IMR-90 (cell line): ENCODE measurements around the gene NUMA1. TPM values are rescaled to one million over a fixed set of nuclear protein-coding genes. Genes with fewer than 3 reads are reported as not detected.

Experiments used
- ATAC-seq: fragments of 200-7000 bp; cut with Tn5 transposase; 2 replicates; pipeline ENCODE4 v1.9.1; 2020; ENCODE audit warnings: low read depth, mild to moderate bottlenecking, moderate library complexity
- BruUV-seq: library from RNA; stranded (reverse); fragments of 400-500 nt; replicated peaks from 2 replicates; lab custom pipeline; 2021; lab: Mats Ljungman, UMichigan
- CTCF ChIA-PET: fragments of 300-600 bp; formaldehyde crosslinking; extraction: SDS; loops from one replicate; lab custom pipeline; 2021; ENCODE audit warnings: antibody characterized with exemption; lab: Yijun Ruan, JAX
- POLR2A ChIA-PET: fragments of 300-600 bp; sonication (Branson Sonifier 250); formaldehyde crosslinking; loops from one replicate; lab custom pipeline; 2022; ENCODE audit warnings: antibody characterized with exemption; ENCODE audit not compliant: unreplicated experiment; lab: Charles Lee
- DNase-seq: peaks from one replicate; pipeline ENCODE4 v3.0.0; 2013
- H2AFZ ChIP-seq: replicated peaks from 2 replicates; pipeline ENCODE3; 2013; ENCODE audit warnings: low read length, mild to moderate bottlenecking; ENCODE audit not compliant: poor library complexity
- H2AK5ac ChIP-seq: 2 replicates; pipeline ENCODE4 v1.6.1; 2013; ENCODE audit warnings: low read depth, low read length, inconsistent platforms
- H2AK9ac ChIP-seq: replicated peaks from 2 replicates; pipeline ENCODE3; 2013; ENCODE audit warnings: mild to moderate bottlenecking, low read depth, low read length, moderate library complexity; ENCODE audit not compliant: poor library complexity
- H2BK120ac ChIP-seq: 2 replicates; pipeline ENCODE4 v1.6.1; 2013; ENCODE audit warnings: low read depth, low read length, inconsistent platforms
- H2BK15ac ChIP-seq: 3 replicates; pipeline ENCODE4 v1.6.1; 2013; ENCODE audit warnings: low read depth, low read length, inconsistent platforms
- H2BK20ac ChIP-seq: 2 replicates; pipeline ENCODE4 v1.6.1; 2013; ENCODE audit warnings: low read depth, mild to moderate bottlenecking, inconsistent platforms, low read length, moderate library complexity
- H2BK5ac ChIP-seq: 2 replicates; pipeline ENCODE4 v1.6.1; 2013; ENCODE audit warnings: mild to moderate bottlenecking, low read depth, low read length, inconsistent platforms; ENCODE audit not compliant: poor library complexity, severe bottlenecking
- H3K14ac ChIP-seq: replicated peaks from 2 replicates; pipeline ENCODE4 v1.6.1; 2013; ENCODE audit warnings: low read depth, low read length, inconsistent platforms
- H3K18ac ChIP-seq: 2 replicates; pipeline ENCODE4 v1.6.1; 2013; ENCODE audit warnings: low read depth, low read length, control low read depth
- H3K23ac ChIP-seq: 2 replicates; pipeline ENCODE4 v1.6.1; 2013; ENCODE audit warnings: low read depth, low read length, inconsistent platforms
- H3K27ac ChIP-seq: 2 replicates; pipeline ENCODE4 v1.5.1; 2013; ENCODE audit warnings: mild to moderate bottlenecking, control low read depth, low read length; ENCODE audit not compliant: insufficient read depth
- H3K27me3 ChIP-seq: 2 replicates; pipeline ENCODE4 v1.6.1; 2013; ENCODE audit warnings: low read length; ENCODE audit not compliant: control insufficient read depth, insufficient read depth
- H3K36me3 ChIP-seq: 2 replicates; pipeline ENCODE4 v1.6.1; 2013; ENCODE audit warnings: low read length, mixed read lengths; ENCODE audit not compliant: control insufficient read depth, insufficient read depth
- H3K4ac ChIP-seq: 2 replicates; pipeline ENCODE4 v1.6.1; 2013; ENCODE audit warnings: low read depth, low read length, inconsistent platforms
- H3K4me1 ChIP-seq: 2 replicates; pipeline ENCODE4 v1.6.1; 2013; ENCODE audit warnings: low read length, mixed read lengths; ENCODE audit not compliant: control insufficient read depth, insufficient read depth
- H3K4me2 ChIP-seq: 2 replicates; pipeline ENCODE4 v1.6.1; 2013; ENCODE audit warnings: low read depth, mild to moderate bottlenecking, control low read depth, low read length, moderate library complexity
- H3K4me3 ChIP-seq: 2 replicates; pipeline ENCODE4 v1.5.1; 2013; ENCODE audit warnings: low read depth, mild to moderate bottlenecking, control low read depth, low read length, moderate library complexity; ENCODE audit not compliant: insufficient read depth
- H3K56ac ChIP-seq: 2 replicates; pipeline ENCODE4 v1.6.1; 2013; ENCODE audit warnings: low read length, inconsistent platforms; ENCODE audit not compliant: insufficient read depth; ENCODE audit errors: extremely low read depth
- H3K79me1 ChIP-seq, 2 experiments: 2 replicates each; pipeline ENCODE4 v1.6.1; 2013; ENCODE audit warnings: low read length in 2 of 2, inconsistent platforms in 1 of 2, low read depth in 1 of 2
- H3K9ac ChIP-seq: 2 replicates; pipeline ENCODE4 v1.6.1; 2013; ENCODE audit warnings: low read depth, low read length, control low read depth
- H3K9me1 ChIP-seq: 2 replicates; pipeline ENCODE4 v1.6.1; 2013; ENCODE audit warnings: low read length, inconsistent platforms; ENCODE audit not compliant: insufficient read depth
- H3K9me3 ChIP-seq: 2 replicates; pipeline ENCODE4 v1.6.1; 2013; ENCODE audit warnings: low read length; ENCODE audit not compliant: control insufficient read depth, insufficient read depth
- H4K20me1 ChIP-seq: 2 replicates; pipeline ENCODE4 v1.6.1; 2013; ENCODE audit warnings: low read length, inconsistent platforms; ENCODE audit not compliant: insufficient read depth
- H4K5ac ChIP-seq: 2 replicates; pipeline ENCODE4 v1.6.1; 2013; ENCODE audit warnings: mild to moderate bottlenecking, low read depth, low read length, control low read depth
- H4K8ac ChIP-seq, 2 experiments: 2 replicates each; pipeline ENCODE4 v1.6.1; 2013; ENCODE audit warnings: low read depth in 2 of 2, low read length in 2 of 2, control low read depth in 1 of 2, inconsistent platforms in 1 of 2
- H4K91ac ChIP-seq: 2 replicates; pipeline ENCODE4 v1.6.1; 2013; ENCODE audit warnings: low read depth, low read length, inconsistent platforms; ENCODE audit not compliant: insufficient read depth
- CEBPB ChIP-seq: IDR thresholded peaks from 2 replicates; pipeline ENCODE4 v1.6.1; 2012; ENCODE audit warnings: low read depth, low read length, improper control_type of control experiment
- FOS ChIP-seq: fragments of 150-350 bp; IDR thresholded peaks from 2 replicates; pipeline ENCODE4 v1.6.1; 2016; ENCODE audit warnings: low read depth, low read length
- NFE2L2 ChIP-seq: fragments of 150-350 bp; IDR thresholded peaks from 2 replicates; pipeline ENCODE4 v1.6.1; 2016; ENCODE audit warnings: low read depth, mild to moderate bottlenecking, low read length
- POLR2A ChIP-seq: IDR thresholded peaks from 2 replicates; pipeline ENCODE4 v1.6.1; 2012; ENCODE audit warnings: mild to moderate bottlenecking, low read depth, low read length
- RCOR1 ChIP-seq: IDR thresholded peaks from 2 replicates; pipeline ENCODE4 v1.6.1; 2012; ENCODE audit warnings: mild to moderate bottlenecking, low read length, improper control_type of control experiment; ENCODE audit not compliant: insufficient replicate concordance
- WGBS, 2 experiments: methylation state at CpG; one replicate each; pipeline versions ENCODE4 v1.1.5 to v1.1.7; 2013; ENCODE audit warnings: missing lambda C conversion rate in 2 of 2; ENCODE audit not compliant: insufficient read length in 1 of 2; ENCODE audit errors: extremely low coverage in 2 of 2; 5-methylcytosine and 5-hydroxymethylcytosine counted together
- dilution Hi-C: fragments of 300-500 bp; cut with HindIII; formaldehyde crosslinking; loops from one replicate; pipeline ENCODE4 v1.14.3; 2018; ENCODE audit warnings: low sequenced_read_pairs; ENCODE audit not compliant: unreplicated experiment
- in situ Hi-C: fragments of 300-500 bp; cut with MboI; formaldehyde crosslinking; loops from 3 replicates; pipeline ENCODE4 v1.14.3; 2019; ENCODE audit warnings: low sequenced_read_pairs, inconsistent platforms, mixed read lengths
- intact Hi-C: fragments of 100-400 bp; cut with micrococcal nuclease; formaldehyde crosslinking; loops from 2 replicates; pipeline ENCODE4 v1.10.0; 2022
- polyA plus RNA-seq, 3 experiments: library from polyadenylated mRNA; depleted of rRNA; stranded (reverse); fragments of >200 nt; gene quantifications; 2 replicates each; pipeline ENCODE4 v1.2.3, GENCODE V29; 2012; ENCODE audit warnings: low replicate concordance in 1 of 3
- total RNA-seq: library from RNA; depleted of rRNA; stranded (reverse); fragments of >200 nt; gene quantifications from 2 replicates; pipeline ENCODE4 v1.2.3, GENCODE V29; 2012
- TF ChIP-seq, protein P1 (sequence below): fragments of 150-350 bp; IDR thresholded peaks from 2 replicates; pipeline ENCODE4 v1.6.1; 2016; ENCODE audit warnings: low read depth, mild to moderate bottlenecking, low read length, moderate library complexity, borderline replicate concordance
- TF ChIP-seq, protein P2 (sequence below): fragments of 150-350 bp; IDR thresholded peaks from 2 replicates; pipeline ENCODE4 v1.6.1; 2017; ENCODE audit warnings: mild to moderate bottlenecking, antibody characterized with exemption, low read length, low read depth

NUMA1 gene
- total and polyA plus RNA-seq, 2 of the 4 experiments (the other 2 are of a cell fraction), result 61.7 to 97.0 TPM

DNA sequence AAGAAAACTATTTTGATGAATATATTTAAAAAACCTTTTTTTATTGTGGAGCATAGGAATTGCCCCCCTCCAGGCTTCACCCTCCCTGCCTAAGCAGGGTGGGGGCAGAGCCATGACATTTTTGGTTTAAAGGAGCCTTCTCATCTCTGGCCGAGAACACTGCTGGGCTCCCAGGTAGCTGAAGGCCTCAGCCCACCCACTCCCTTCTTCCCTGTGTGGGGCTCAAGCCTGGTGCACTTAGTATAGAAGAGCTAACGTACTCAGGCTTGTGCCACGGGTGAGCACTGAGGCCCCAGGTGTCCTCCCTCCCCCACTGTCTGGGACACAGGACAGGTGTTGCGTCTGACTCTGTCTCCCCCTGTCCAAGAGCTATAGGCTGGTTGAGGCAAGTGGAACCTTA lies 83.8 kb downstream of the NUMA1 start:
- H3K4ac ChIP-seq, result no peak overlapping the region
- H2AFZ ChIP-seq, result no peak overlapping the region
- H3K4me2 ChIP-seq, result no peak overlapping the region
- no peaks in the 10 kb centered on the region for H3K9me3 ChIP-seq
- no peak overlapping the region for H4K5ac ChIP-seq
- intact Hi-C loops (no loop called here), in situ Hi-C loops (no loop called here), dilution Hi-C loops (no loop called here)
- peaks cover 6% of the 10 kb centered on the region for H3K4me1 ChIP-seq
- H3K36me3 ChIP-seq, result peaks cover 16% of the 10 kb centered on the region
- no peak overlapping the region for H2BK15ac ChIP-seq
- H2BK5ac ChIP-seq, result no peak overlapping the region
- BruUV-seq, result no TSS peak
- H4K20me1 ChIP-seq, result peaks cover 15% of the 10 kb centered on the region
- no peak for ATAC-seq
- no peak overlapping the region for H2BK20ac ChIP-seq
- CTCF ChIA-PET, result no interaction called here
- no peaks in the 10 kb centered on the region for H3K27me3 ChIP-seq
- no peak overlapping the region for H4K91ac ChIP-seq
- no peak overlapping the region for H3K18ac ChIP-seq
- WGBS, 2 experiments, result no CpG with 5 or more reads among the region's 4 CpGs
- DNase-seq, result no peak
- H3K23ac ChIP-seq, result no peak overlapping the region
- no peak overlapping the region for H2AK9ac ChIP-seq
- TF ChIP-seq, protein P1, sequence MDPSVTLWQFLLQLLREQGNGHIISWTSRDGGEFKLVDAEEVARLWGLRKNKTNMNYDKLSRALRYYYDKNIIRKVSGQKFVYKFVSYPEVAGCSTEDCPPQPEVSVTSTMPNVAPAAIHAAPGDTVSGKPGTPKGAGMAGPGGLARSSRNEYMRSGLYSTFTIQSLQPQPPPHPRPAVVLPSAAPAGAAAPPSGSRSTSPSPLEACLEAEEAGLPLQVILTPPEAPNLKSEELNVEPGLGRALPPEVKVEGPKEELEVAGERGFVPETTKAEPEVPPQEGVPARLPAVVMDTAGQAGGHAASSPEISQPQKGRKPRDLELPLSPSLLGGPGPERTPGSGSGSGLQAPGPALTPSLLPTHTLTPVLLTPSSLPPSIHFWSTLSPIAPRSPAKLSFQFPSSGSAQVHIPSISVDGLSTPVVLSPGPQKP, result no peak
- TF ChIP-seq RCOR1 (no peak), NFE2L2 (no peak), FOS (no peak), POLR2A (no peak), CEBPB (no peak)
- TF ChIP-seq, protein P2, sequence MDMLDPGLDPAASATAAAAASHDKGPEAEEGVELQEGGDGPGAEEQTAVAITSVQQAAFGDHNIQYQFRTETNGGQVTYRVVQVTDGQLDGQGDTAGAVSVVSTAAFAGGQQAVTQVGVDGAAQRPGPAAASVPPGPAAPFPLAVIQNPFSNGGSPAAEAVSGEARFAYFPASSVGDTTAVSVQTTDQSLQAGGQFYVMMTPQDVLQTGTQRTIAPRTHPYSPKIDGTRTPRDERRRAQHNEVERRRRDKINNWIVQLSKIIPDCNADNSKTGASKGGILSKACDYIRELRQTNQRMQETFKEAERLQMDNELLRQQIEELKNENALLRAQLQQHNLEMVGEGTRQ, result no peak
- no peak overlapping the region for H4K8ac ChIP-seq
- H3K14ac ChIP-seq, result no peak overlapping the region
- peaks cover 14% of the 10 kb centered on the region for H3K9me1 ChIP-seq
- H2AK5ac ChIP-seq, result no peak overlapping the region
- H3K79me1 ChIP-seq, result peaks cover 2 to 21% of the 10 kb centered on the region in 2 experiments; a peak in 2 of 4 replicates
- H3K56ac ChIP-seq, result no peak overlapping the region
- no peak overlapping the region for H2BK120ac ChIP-seq
- POLR2A ChIA-PET, result no interaction called here
- H3K27ac ChIP-seq, result no peak overlapping the region
- H3K9ac ChIP-seq, result no peak overlapping the region
- H3K4me3 ChIP-seq, result no peak overlapping the region
